Activated CD8-positive, alpha-beta memory T cell treated with anti-CD3 and anti-CD28 coated beads for 24 hours (primary cell): ENCODE data around the gene BEGAIN.

Experiments used
- DNase-seq: peaks from one replicate; pipeline ENCODE4 v3.0.0-alpha.2; 2020

The BEGAIN gene

GRCh38 chr14:100503251-100503650 lies 84.0 kb downstream of the BEGAIN start:
- DNase-seq = no peak

- DNase-seq = no peak
Measured at GRCh38 chr14:100502622-100503220, 84.5 kb downstream of the BEGAIN start.

GRCh38 chr14:100500128-100500527 lies 87.1 kb downstream of the BEGAIN start:
- no peak for DNase-seq

GRCh38 chr14:100498068-100498467 lies 89.1 kb downstream of the BEGAIN start:
- no peak for DNase-seq

GRCh38 chr14:100495917-100496316 lies 91.3 kb downstream of the BEGAIN start:
- no peak for DNase-seq

- no peak for DNase-seq
Measured at GRCh38 chr14:100494645-100495044, 92.6 kb downstream of the BEGAIN start.

- no peak for DNase-seq
Measured at GRCh38 chr14:100490252-100490651, 97.0 kb downstream of the BEGAIN start.

- DNase-seq = no peak
Measured at GRCh38 chr14:100488057-100488456, 99.2 kb downstream of the BEGAIN start.

- DNase-seq = no peak
Measured at GRCh38 chr14:100487304-100487703, 99.9 kb downstream of the BEGAIN start.
